GM21529 (cell line): ENCODE data around the gene SDR42E1.

Source experiments
- ATAC-seq: cut with Tn5 transposase; IDR thresholded peaks from one replicate; pipeline ENCODE4 v1.9.1; 2021; ENCODE audit not compliant: unreplicated experiment

The SDR42E1 gene

GRCh38 chr16:81940781-81941560, 70.3 kb downstream of the SDR42E1 start:
- ATAC-seq = no peak

GRCh38 chr16:81939164-81940056, 71.9 kb downstream of the SDR42E1 start:
- no peak for ATAC-seq
